Measurements from ENCODE around the gene NOP14. TPM values are rescaled to one million over a fixed set of nuclear protein-coding genes. Genes with fewer than 3 reads are reported as not detected.
"Not testable (repeated sequence)": the region's sequence is repeated elsewhere in the genome, so short reads cannot be mapped to it uniquely, and the experiment has no call there.

NOP14 gene
- polyA plus RNA-seq, 6 donors from 2014 or later: 0.73 to 17.7 (median 8.3) TPM

DNA sequence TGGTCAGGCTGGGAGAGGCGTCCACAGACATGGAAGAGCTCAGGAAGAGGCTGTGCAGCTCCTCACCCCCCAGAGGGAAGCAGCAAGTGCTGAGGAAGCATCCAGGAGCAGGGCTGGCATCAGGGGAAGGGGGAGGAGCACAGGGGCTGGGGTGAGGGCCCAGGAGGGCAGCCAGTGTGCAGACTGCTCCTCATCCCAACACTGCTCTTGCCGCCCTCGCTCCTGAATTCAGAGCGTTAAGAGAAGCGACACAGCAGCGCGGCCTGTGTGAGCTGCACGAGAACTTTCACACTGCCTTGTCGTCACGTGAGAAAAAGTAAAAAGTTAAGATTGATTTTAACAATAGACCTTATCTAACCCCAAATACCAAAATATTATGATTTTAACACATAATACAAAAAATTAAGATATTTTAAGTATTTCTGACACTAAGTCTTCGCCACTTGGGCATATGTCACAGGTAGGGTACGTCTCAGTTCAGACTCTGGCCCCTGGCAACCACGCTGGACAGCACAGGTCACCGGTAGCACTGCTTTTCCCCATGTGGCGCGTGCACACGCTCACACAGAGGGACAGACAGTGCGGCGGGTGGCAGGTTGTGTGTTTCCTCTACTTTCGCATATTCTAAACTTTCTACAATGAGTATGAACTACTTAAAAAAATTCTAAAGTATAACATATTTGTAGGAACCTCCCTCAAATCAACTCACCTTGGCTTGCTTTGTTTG is 19.7 kb downstream of the NOP14 start:
- ATAC-seq (ENCODE audit: low read depth in 2 of 2): no peak
- H3K27ac Mint-ChIP-seq: no peak overlapping the region
- H3K4me1 Mint-ChIP-seq: peaks cover 0 to 4% (median 0%) of the 10 kb centered on the region in 3 donors
- H3K36me3 Mint-ChIP-seq: peaks cover 12 to 29% of the 10 kb centered on the region in 2 donors
- peak overlapping the region in 1 of 8 donors; percentile 41 for H3K4me3 Mint-ChIP-seq
- no peaks in the 10 kb centered on the region for H3K27me3 Mint-ChIP-seq
- DNase-seq: no peak
- no peaks in the 10 kb centered on the region for H3K9me3 Mint-ChIP-seq

- no peak for ATAC-seq (ENCODE audit: low read depth in 2 of 2)
- no peak overlapping the region for H3K4me3 Mint-ChIP-seq
- peaks cover 7 to 21% of the 10 kb centered on the region in 2 donors for H3K36me3 Mint-ChIP-seq
- H3K9me3 Mint-ChIP-seq: no peaks in the 10 kb centered on the region
- H3K27ac Mint-ChIP-seq: peak overlapping the region in 3 of 6 donors; percentile 34 to 83 (median 60)
- H3K4me1 Mint-ChIP-seq: peaks cover 0 to 4% (median 0%) of the 10 kb centered on the region in 3 donors
- no peaks in the 10 kb centered on the region for H3K27me3 Mint-ChIP-seq
- DNase-seq: no peak
Observed at GRCh38 chr4:2942532-2943363, 20.5 kb downstream of the NOP14 start.

GRCh38 chr4:2942037-2942531 is 21.1 kb downstream of the NOP14 start:
- Mint-ChIP-seq H3K4me1 (peaks cover 0 to 5% (median 2%) of the 10 kb centered on the region in 3 donors), H3K9me3 (no peaks in the 10 kb centered on the region), H3K27me3 (no peaks in the 10 kb centered on the region), H3K4me3 (no peak overlapping the region), H3K36me3 (peaks cover 7 to 21% of the 10 kb centered on the region in 2 donors), H3K27ac (peak overlapping the region in 3 of 6 donors; percentile 24 to 60 (median 34))
- ATAC-seq (ENCODE audit: low read depth in 2 of 2) (no peak), DNase-seq (no peak)

DNA sequence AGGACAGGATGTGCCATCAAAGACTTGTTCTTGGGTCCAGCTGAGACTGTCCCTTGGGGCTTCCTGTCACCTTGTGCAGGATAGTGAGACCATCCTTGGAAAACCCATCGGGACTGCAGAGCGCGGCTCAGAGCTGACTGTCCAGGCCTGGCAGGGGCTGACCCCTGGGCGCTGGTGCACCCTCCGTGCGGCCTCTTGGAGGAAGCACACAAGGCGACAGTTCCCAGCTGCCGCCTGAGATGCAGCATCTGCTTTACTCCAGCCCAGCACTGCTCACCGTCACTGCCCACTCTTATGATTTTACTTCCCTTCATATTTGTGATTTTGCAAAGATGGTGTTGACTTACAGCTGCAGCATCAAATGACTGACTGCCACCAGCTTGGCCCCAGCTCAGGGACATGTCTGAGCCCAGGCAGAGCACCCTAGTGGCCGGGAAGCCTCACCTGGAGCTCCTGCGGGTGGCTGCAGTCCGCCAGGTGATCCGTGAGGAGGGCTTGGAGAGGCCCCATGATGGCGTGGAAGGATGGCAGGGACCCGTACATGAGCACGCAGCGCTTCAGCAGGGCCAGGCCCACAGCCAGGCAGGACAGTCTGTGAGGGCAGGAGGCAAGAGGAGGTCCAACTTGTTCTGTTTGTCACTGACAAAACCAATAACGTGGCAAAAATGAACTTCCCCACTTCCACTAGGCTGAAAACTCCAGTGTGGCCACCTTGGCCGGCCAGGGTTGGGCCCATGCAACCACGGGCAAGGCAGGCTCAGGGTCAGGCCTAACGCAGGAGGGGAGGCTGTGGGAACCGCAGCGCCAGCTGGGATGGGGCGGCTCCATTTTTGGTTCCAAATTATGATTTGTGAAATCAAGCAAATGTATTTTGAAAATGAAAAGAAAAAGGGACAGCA is 21.8 kb downstream of the NOP14 start:
- Mint-ChIP-seq H3K27ac (peak overlapping the region in 2 of 6 donors; percentile 34 to 72), H3K36me3 (peaks cover 5 to 16% of the 10 kb centered on the region in 2 donors), H3K27me3 (no peaks in the 10 kb centered on the region), H3K4me3 (peak overlapping the region in 2 of 8 donors; percentile 27 to 51), H3K9me3 (no peaks in the 10 kb centered on the region), H3K4me1 (peaks cover 7 to 10% (median 7%) of the 10 kb centered on the region in 3 donors)
- no peak for ATAC-seq (ENCODE audit: low read depth in 2 of 2)
- no peak for DNase-seq

GRCh38 chr4:2940267-2941137 is 22.7 kb downstream of the NOP14 start:
- Mint-ChIP-seq H3K27ac (peak overlapping the region in 4 of 6 donors; percentile 31 to 81 (median 53)), H3K36me3 (peaks cover 0 to 8% of the 10 kb centered on the region in 2 donors), H3K9me3 (no peaks in the 10 kb centered on the region), H3K4me3 (peak overlapping the region in 2 of 8 donors; percentile 27 to 51), H3K4me1 (peaks cover 7 to 15% (median 13%) of the 10 kb centered on the region in 3 donors), H3K27me3 (no peaks in the 10 kb centered on the region)
- DNase-seq (no peak), ATAC-seq (ENCODE audit: low read depth in 2 of 2) (no peak)

- no peak for ATAC-seq (ENCODE audit: low read depth in 2 of 2)
- Mint-ChIP-seq H3K36me3 (peaks cover 0 to 8% of the 10 kb centered on the region in 2 donors), H3K27ac (peak overlapping the region in 1 of 6 donors; percentile 81)
Observed at GRCh38 chr4:2939383-2940243, 23.6 kb downstream of the NOP14 start.

GRCh38 chr4:2938906-2939305 is 24.3 kb downstream of the NOP14 start:
- peak overlapping the region in 1 of 8 donors; percentile 64 for H3K4me3 Mint-ChIP-seq
- peaks cover 0 to 8% of the 10 kb centered on the region in 2 donors for H3K36me3 Mint-ChIP-seq
- peak overlapping the region in 4 of 6 donors; percentile 34 to 68 (median 56) for H3K27ac Mint-ChIP-seq
- DNase-seq (no peak), ATAC-seq (ENCODE audit: low read depth in 2 of 2) (no peak)
- peaks cover 7 to 18% (median 13%) of the 10 kb centered on the region in 3 donors for H3K4me1 Mint-ChIP-seq
- H3K27me3 Mint-ChIP-seq: no peaks in the 10 kb centered on the region
- H3K9me3 Mint-ChIP-seq: no peaks in the 10 kb centered on the region

More at GRCh38 chr4:2939383-2940243, 23.6 kb downstream of the NOP14 start:
- H3K4me1 Mint-ChIP-seq: peaks cover 7 to 18% (median 13%) of the 10 kb centered on the region in 3 donors
- no peaks in the 10 kb centered on the region for H3K9me3 Mint-ChIP-seq
- H3K4me3 Mint-ChIP-seq: peak overlapping the region in 1 of 8 donors; percentile 64
- no peak for DNase-seq
- H3K27me3 Mint-ChIP-seq: no peaks in the 10 kb centered on the region

GRCh38 chr4:2938411-2938810 is 24.8 kb downstream of the NOP14 start:
- H3K9me3 Mint-ChIP-seq; H3K36me3 Mint-ChIP-seq; DNase-seq; ATAC-seq (ENCODE audit: low read depth in 2 of 2); H3K27me3 Mint-ChIP-seq: not testable (repeated sequence)
- peaks cover 9 to 19% (median 13%) of the 10 kb centered on the region in 3 donors for H3K4me1 Mint-ChIP-seq
- peak overlapping the region in 1 of 8 donors; percentile 88 for H3K4me3 Mint-ChIP-seq
- peak overlapping the region in 1 of 6 donors; percentile 60 for H3K27ac Mint-ChIP-seq

- Mint-ChIP-seq H3K27me3 (no peaks in the 10 kb centered on the region), H3K36me3 (peaks cover 0 to 8% of the 10 kb centered on the region in 2 donors), H3K27ac (peak overlapping the region in 1 of 6 donors; percentile 60), H3K9me3 (no peaks in the 10 kb centered on the region), H3K4me3 (peak overlapping the region in 2 of 8 donors; percentile 16 to 88), H3K4me1 (peaks cover 14 to 23% (median 17%) of the 10 kb centered on the region in 3 donors)
- DNase-seq (no peak), ATAC-seq (ENCODE audit: low read depth in 2 of 2) (no peak)
Observed at GRCh38 chr4:2937986-2938385, 25.2 kb downstream of the NOP14 start.

GRCh38 chr4:2937146-2937857 is 25.9 kb downstream of the NOP14 start:
- Mint-ChIP-seq H3K4me3 (peak overlapping the region in 6 of 8 donors; percentile 22 to 88 (median 54)), H3K36me3 (peaks cover 0 to 8% of the 10 kb centered on the region in 2 donors), H3K27me3 (no peaks in the 10 kb centered on the region), H3K4me1 (peaks cover 13 to 30% (median 17%) of the 10 kb centered on the region in 3 donors), H3K27ac (peak overlapping the region in 3 of 6 donors; percentile 63 to 92 (median 75)), H3K9me3 (no peaks in the 10 kb centered on the region)
- no peak for DNase-seq
- no peak for ATAC-seq (ENCODE audit: low read depth in 2 of 2)

DNA sequence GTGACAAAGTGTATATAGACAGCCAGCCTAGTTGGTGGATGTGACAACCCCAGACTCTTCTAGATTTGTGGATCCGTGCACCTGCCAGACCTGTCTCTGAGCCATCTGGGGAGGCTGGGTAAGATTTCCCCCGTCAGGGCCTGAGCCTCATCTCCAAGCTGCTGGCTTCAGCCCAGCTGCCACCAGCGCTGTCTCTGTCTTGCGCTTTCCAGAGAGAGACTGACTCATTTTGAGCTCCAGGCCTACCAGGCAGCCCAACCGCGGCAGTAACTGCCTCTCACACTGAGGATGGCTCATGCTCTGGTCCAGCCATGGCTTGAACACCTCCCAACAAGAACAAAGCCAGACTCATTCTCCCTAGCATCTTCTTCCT is 26.4 kb downstream of the NOP14 start:
- Mint-ChIP-seq H3K4me1 (peaks cover 18 to 35% (median 23%) of the 10 kb centered on the region in 3 donors), H3K36me3 (peaks cover 0 to 8% of the 10 kb centered on the region in 2 donors), H3K27ac (peak overlapping the region in 4 of 6 donors; percentile 20 to 92 (median 69)), H3K4me3 (peak overlapping the region in 6 of 8 donors; percentile 18 to 88 (median 48)), H3K9me3 (no peaks in the 10 kb centered on the region), H3K27me3 (no peaks in the 10 kb centered on the region)
- DNase-seq (no peak), ATAC-seq (ENCODE audit: low read depth in 2 of 2) (no peak)
